Kidney epithelial cell (primary cell): ENCODE data around the gene NPTXR. TPM values are rescaled to one million over a fixed set of nuclear protein-coding genes. Genes with fewer than 3 reads are reported as not detected.

Experiments used
- DNase-seq: peaks from one replicate; pipeline ENCODE4 v3.0.0-alpha.2; 2010; ENCODE audit warnings: low read depth
- H3K27me3 ChIP-seq: 2 replicates; pipeline ENCODE4 v1.6.0; 2011; ENCODE audit warnings: low read length; ENCODE audit not compliant: control insufficient read depth, insufficient read depth
- H3K36me3 ChIP-seq: 2 replicates; pipeline ENCODE4 v1.5.1; 2011; ENCODE audit warnings: low read length; ENCODE audit not compliant: control insufficient read depth, insufficient read depth
- H3K4me3 ChIP-seq: 2 replicates; pipeline ENCODE4 v1.5.1; 2011; ENCODE audit warnings: low read depth, mild to moderate bottlenecking, control low read depth, low read length
- total RNA-seq: library from RNA; depleted of rRNA; stranded (reverse); fragments of >200 nt; gene quantifications from 2 replicates; pipeline ENCODE4 v1.2.3, GENCODE V29; 2015
- TF ChIP-seq, protein P1 (sequence below): IDR thresholded peaks from 2 replicates; pipeline ENCODE4 v1.5.1; 2011; ENCODE audit warnings: mild to moderate bottlenecking, moderate library complexity, low read length, control low read depth, inconsistent platforms; ENCODE audit not compliant: insufficient read depth, poor library complexity, severe bottlenecking

NPTXR gene
- total RNA-seq, 1 donor from 2014 or later, result 2.4 TPM

DNA sequence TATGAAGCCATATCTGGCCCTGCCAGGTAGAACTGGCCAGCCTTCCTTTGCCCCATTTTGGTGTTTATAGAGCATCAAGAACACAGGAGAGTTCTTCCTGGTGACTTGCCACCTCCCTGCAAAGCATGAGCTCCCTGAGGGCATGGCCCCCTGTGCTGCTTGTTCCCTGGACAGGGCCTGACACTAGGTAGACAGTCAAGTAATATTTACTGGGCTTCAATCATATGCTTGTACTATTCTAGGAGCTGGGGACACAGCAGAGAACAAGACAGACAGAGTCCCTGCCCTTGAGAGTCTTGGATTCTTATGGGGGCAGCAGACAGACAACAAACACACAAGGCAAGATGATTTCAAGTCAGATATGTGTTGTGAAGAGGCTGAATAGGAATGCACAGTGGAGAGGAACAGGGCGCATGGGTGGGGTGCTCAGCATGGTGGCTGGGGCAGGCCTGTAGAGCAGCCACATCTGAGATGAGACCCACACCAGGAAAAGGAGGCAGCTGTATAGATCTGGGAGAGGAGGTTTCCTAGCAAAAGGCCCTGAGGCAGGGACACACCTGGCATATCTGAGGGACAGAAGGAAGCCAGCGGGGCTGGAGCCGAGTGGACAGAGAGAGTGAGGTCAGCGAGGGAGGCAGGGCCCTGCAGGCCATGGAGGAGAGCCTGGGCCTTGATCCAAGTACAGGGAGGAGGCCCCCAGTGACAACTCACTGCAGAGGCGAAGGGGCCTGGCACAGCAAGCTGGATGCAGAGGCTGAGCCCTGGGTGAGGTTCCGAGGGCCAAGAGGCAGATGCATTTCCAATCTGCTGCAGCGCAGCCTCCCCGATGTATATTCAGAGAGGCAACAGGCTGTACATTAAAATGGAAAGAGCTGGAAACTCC lies 38.4 kb upstream of the NPTXR start:
- peaks cover 11% of the 10 kb centered on the region for H3K27me3 ChIP-seq

DNA sequence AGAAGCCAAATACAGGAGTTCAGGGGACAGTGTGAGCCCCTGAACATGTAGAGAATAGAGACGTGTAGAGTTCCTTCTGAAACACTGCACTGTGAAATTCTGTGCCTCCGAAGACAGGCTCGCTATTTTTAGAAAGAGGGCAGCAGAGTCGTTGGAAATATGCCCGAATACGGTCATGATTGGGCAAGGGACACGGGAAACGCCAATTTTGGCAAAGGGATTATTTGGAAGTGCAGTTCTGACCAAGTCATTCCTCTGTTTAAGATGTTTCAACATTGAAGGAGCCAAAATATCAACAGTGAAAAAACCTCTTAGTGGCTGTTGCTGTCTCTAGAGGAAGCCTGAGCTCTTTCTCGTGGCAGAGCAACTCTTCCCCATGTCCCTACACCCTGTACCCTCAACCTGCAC lies 37.6 kb upstream of the NPTXR start:
- no peaks in the 10 kb centered on the region for H3K36me3 ChIP-seq
- TF ChIP-seq, protein P1, sequence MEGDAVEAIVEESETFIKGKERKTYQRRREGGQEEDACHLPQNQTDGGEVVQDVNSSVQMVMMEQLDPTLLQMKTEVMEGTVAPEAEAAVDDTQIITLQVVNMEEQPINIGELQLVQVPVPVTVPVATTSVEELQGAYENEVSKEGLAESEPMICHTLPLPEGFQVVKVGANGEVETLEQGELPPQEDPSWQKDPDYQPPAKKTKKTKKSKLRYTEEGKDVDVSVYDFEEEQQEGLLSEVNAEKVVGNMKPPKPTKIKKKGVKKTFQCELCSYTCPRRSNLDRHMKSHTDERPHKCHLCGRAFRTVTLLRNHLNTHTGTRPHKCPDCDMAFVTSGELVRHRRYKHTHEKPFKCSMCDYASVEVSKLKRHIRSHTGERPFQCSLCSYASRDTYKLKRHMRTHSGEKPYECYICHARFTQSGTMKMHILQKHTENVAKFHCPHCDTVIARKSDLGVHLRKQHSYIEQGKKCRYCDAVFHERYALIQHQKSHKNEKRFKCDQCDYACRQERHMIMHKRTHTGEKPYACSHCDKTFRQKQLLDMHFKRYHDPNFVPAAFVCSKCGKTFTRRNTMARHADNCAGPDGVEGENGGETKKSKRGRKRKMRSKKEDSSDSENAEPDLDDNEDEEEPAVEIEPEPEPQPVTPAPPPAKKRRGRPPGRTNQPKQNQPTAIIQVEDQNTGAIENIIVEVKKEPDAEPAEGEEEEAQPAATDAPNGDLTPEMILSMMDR, result no peak
- no peak for DNase-seq
- peaks cover 11% of the 10 kb centered on the region for H3K27me3 ChIP-seq
- no peak overlapping the region for H3K4me3 ChIP-seq

More for the DNA sequence above, 38.4 kb upstream of the NPTXR start:
- Histone ChIP-seq H3K36me3 (no peaks in the 10 kb centered on the region), H3K4me3 (no peak overlapping the region)
- no peak for DNase-seq
- TF ChIP-seq, protein P1, result no peak

DNA sequence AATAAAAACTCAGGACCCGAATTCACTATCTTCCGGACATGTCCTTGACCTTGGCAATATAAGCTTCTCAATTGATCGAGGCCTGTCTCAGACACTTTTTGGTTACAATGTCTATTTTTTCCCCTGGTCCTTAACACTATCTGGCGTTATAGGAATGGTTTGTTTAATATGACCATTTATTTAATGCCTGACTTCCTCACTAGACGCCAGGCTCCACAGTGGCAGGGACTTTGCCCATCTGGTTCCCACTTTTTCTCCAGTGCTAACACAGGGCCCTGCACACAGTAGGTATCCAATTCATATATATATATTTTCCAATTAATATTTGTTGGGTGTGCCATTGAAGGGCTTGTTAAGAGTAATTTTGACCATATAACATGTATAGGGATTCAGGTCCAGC lies 36.1 kb upstream of the NPTXR start:
- H3K4me3 ChIP-seq, result no peak overlapping the region
- TF ChIP-seq, protein P1, result no peak
- no peak for DNase-seq
- no peaks in the 10 kb centered on the region for H3K36me3 ChIP-seq
- H3K27me3 ChIP-seq, result peaks cover 11% of the 10 kb centered on the region

DNA sequence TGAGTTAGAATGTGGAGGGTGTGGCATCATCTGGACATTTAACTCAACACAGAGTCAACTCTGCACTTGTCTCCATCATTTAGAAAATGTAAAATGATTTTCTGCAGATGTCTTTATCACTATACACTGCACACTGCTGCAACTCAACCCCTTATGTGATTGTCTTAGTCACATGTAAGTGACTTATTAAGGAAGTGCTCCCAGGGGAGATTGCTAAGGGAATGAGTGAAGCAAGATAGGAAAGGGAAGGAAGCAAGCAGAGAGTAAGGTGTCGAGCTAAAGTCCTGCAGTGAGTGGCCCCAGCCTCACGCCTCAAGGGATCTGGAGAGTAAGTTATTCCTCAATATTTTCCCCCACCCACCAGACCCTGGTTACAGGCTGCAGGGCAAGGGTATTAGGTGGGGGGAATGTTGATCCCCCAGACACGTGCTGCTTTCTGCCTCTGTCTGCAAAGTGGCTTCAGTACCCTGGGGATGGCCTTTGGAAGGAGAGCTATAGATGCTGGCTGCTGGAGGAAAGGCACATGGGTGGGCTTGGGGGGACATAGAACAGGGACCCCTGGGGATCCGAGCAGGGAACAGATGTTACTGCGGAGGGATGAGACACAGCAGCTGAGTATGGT lies 35.4 kb upstream of the NPTXR start:
- no peak for DNase-seq
- H3K27me3 ChIP-seq, result peaks cover 8% of the 10 kb centered on the region
- H3K4me3 ChIP-seq, result no peak overlapping the region
- TF ChIP-seq, protein P1, result no peak
- H3K36me3 ChIP-seq, result no peaks in the 10 kb centered on the region

DNA sequence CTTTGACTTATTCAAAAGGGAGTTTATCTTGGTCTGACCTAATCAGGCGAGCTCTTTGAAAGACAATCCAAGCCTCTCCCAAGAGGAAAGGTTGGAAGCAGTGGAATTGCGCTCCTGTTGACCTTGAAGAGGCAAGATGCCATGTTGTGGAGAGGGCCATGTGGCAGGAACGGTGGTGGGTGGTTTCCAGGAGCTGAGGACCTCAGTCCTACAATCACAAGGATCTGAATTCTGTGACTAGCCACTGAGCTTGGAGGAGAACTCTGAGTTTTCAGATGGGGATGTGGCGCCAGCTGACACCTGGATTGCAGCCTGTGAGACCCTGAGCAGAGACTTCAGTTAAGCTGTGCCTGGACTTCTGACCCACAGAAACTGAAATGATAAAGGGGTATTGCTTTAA lies 34.2 kb upstream of the NPTXR start:
- Histone ChIP-seq H3K27me3 (peaks cover 8% of the 10 kb centered on the region), H3K4me3 (no peak overlapping the region), H3K36me3 (no peaks in the 10 kb centered on the region)
- DNase-seq, result no peak
- TF ChIP-seq, protein P1, result no peak
